ENCODE measurements around the gene SOX12. TPM values are rescaled to one million over a fixed set of nuclear protein-coding genes. Genes with fewer than 3 reads are reported as not detected.

The SOX12 gene
- 1 to 10 TPM; 3.8 to 5.6 TPM for total RNA-seq
- long read RNA-seq, full-length matches to known transcripts, result 2 of 2 reads
- long read RNA-seq, partial matches to known transcripts, result 0 of 2 reads
- long read RNA-seq, other reads (novel, unspliced or antisense), result 0 of 2 reads

DNA sequence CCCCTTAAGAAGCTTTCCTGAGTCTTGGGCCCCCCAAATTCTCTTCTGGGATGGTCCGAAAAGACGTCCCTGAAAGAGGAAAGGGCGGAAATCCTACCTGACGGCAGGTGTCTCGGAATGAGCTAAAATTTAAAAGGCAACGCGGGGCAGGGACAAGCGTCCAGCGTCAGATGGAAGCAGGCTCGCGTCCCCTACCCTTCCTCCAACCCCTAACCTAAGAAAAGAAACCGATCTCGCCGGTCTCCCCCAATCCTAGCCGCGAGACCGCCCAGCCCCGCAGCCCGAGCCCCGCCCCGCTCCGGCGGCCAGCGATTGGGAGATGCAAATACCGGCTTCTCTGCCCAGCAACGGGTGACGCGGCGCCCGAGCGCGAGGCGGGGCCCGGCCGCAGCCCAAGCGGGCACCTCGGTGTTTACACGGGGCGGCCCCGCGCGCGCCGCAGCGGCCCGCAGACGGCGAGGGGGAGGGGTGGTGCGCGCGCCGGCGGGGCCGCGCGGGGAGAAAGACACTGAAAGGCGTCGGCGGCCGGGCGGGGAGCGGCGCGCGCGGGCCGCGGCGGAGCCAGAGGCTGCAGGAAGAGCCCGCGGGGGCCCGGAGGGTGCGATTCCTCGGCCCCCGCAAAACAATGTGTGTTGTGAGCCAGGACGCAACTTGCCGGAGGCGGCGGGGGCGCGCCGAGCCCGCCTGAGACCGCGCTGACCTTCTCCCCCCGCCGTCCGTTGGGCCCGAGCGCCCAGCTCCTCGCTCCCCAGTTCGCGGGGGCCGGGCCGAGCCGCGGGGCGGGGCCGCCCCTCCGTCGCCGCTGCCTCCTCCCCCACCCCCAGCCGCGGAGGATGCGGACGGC lies at the start of gene SOX12:
Gene SOX12, plus strand, starts transcription at position 508 of the 844 bp plus-strand sequence. CDS start 373 bp downstream, outside the sequence.
- DNase-seq (peak; percentile 97 to 99), ATAC-seq (peak; percentile 79)
- intact Hi-C loops (cut with DNase I, micrococcal nuclease), result no loop called here

DNA sequence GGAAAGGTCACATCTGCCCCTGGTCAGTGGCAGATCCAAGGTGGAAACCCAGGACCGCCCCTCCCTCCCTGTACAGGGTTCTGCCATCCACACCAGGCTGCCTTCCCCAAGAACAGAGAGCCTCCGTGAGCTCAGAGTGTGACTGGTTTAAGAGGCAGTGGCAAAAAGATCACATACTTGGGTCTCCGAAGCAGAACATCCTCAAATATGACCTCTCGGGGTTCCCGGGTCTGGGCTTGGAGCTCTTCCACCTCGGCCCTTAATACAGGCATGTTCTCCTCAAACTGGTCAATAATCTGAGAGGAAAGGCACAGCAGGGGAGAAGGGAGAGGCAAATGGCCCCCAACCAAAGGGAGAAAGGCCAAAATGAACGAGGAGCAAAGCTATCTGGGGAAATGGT lies 49.6 kb upstream of the SOX12 start:
- ATAC-seq, result no peak
- no peak for DNase-seq
- intact Hi-C loops (cut with DNase I, micrococcal nuclease), result no loop called here

- DNase-seq, result no peak
- ATAC-seq, result no peak
- intact Hi-C loops (cut with DNase I, micrococcal nuclease), result no loop called here
These were observed 48.5 kb upstream of the SOX12 start for GRCh38 chr20:276620-277495.

GRCh38 chr20:277496-277781 lies 47.9 kb upstream of the SOX12 start:
- ATAC-seq, result no peak
- no peak for DNase-seq
- intact Hi-C loops (cut with DNase I, micrococcal nuclease), result no loop called here

- ATAC-seq (no peak), DNase-seq (no peak)
- intact Hi-C loops (cut with DNase I, micrococcal nuclease), result no loop called here
These were observed 47.2 kb upstream of the SOX12 start for GRCh38 chr20:278181-278580.

DNA sequence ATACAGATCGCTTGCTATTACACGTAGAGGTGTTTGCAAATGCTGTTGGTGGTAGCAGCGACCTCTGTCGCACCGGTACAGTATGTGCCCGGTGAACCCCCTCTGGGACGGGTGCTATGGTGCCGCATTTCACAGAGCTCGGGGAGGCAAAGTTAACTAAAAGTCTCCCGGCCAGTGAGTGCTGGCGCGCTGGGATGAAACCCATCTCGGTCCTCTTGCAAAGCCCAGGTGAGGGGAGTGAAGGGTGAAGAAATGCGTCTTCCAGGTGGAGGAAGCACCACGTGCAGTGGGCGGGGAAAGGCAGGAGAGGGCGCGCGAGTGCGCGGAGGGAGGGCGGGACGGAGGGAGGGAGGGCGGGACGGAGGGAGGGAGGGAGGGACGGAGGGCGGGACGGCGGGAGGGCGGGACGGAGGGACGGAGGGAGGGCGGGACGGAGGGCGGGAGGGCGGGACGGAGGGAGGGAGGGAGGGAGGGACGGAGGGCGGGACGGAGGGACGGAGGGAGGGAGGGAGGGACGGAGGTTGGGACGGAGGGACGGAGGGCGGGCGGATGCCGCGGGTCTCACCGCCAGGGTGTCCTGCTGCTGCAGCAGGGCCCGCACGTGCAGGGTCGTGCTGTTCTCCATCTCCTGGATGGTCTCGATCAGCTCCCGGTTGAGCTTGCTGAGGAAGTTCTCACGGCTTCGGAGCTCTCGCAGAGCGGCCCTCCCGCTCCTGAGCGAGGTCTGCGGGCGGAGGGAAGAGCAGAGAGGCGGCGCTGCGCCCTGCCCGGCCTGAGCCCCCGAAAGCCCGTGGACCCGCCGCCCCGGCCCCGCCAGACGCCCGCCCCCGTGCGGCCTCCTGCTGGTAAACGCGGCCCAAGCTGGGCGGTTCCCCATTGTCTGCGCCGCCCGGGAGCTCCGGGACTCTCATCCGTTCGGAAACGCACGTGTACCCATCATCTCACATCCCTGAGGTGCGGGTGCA lies 46.5 kb upstream of the SOX12 start:
- peak in 1 of 2 donors; percentile 25 for DNase-seq
- intact Hi-C loops (cut with DNase I, micrococcal nuclease), result no loop called here
- ATAC-seq, result no peak

DNA sequence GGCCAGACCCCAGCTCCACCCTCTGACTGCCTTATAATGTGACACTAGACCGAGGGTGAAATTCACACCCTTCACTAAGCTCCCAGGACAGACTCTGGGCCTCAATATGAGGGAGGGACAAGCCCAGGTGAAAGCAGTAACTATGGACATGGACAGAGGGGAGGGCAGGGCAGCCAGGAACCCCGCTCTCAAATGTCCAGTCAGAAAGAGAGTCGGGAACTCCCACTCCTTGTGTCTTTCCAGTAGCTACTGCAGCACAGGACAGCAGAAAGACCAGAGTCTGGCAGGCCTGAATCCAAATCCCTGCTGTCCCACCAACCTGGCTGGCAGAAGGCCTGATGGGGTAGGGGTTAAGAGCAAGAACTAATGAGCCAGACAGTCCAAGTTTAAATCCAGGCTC lies 41.2 kb upstream of the SOX12 start:
- DNase-seq (no peak), ATAC-seq (no peak)
- intact Hi-C loops (cut with DNase I, micrococcal nuclease), result loop anchor here in 1 of 2 donors (10.0 kb wide), 1 partner anchor 51 kb away; no protein-coding TSS in a partner anchor

DNA sequence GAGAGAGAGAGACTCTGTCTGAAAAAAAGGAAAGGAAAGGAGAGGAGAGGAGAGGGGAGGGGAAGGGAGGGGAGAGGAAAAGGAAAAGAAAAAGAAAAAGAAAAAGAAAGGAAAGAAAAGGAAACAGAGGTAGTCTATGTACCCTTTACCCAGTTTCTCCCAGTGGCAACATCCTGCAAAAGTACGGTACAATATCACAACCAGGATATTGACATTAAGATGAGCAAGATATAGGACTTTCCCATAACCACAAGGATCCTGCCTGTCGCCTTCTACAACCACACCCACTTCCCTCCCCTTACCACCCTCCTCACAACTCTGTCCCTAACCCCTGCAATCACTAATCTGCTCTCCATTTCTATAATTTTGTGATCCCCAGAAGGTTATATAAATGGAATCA lies 38.8 kb upstream of the SOX12 start:
- no peak for ATAC-seq
- intact Hi-C loops (cut with DNase I, micrococcal nuclease), result loop anchor here in 1 of 2 donors (10.0 kb wide), 1 partner anchor 48 kb away; no protein-coding TSS in a partner anchor
- DNase-seq, result no peak

GRCh38 chr20:288956-289692 lies 36.2 kb upstream of the SOX12 start:
- DNase-seq (peak; percentile 39 to 63), ATAC-seq (peak; percentile 65)
- intact Hi-C loops (cut with DNase I, micrococcal nuclease), result loop anchor here in 1 of 2 donors (10.0 kb wide), 1 partner anchor 46 kb away; no protein-coding TSS in a partner anchor

DNA sequence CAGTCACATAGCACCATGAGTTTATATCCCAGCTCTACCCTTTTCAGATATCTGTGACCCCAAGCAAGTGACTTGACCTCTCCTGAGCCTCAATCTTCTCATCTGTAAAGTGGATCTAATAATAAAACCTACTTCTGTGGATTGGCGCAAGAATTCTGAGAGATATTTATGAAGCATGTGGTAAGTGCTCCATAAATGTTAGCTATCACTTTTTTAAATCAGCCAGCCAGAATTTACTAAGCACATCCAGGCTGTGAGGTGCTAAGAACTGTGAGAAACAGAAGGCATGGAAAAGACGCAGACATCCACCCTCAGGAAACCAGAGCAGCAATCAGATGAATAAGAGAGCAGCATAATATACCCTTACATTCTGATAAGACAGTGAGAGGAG lies 35.7 kb upstream of the SOX12 start:
- DNase-seq (no peak), ATAC-seq (peak; percentile 15)
- intact Hi-C loops (cut with DNase I, micrococcal nuclease), result loop anchor here in 1 of 2 donors (10.0 kb wide), 1 partner anchor 45 kb away; no protein-coding TSS in a partner anchor

GRCh38 chr20:290084-290831 lies 35.1 kb upstream of the SOX12 start, which contains the start of gene C20orf96:
C20orf96 (minus strand) TSS chr20:290750; CDS start chr20:290610, 140 bp downstream.
- DNase-seq (peak; percentile 95), ATAC-seq (peak; percentile 97)
- intact Hi-C loops (cut with DNase I, micrococcal nuclease), result no loop called here

GRCh38 chr20:294602-295001 lies 30.8 kb upstream of the SOX12 start:
- intact Hi-C loops (cut with DNase I, micrococcal nuclease), result no loop called here
- no peak for ATAC-seq

GRCh38 chr20:295804-296203 lies 29.5 kb upstream of the SOX12 start:
- ATAC-seq (no peak), DNase-seq (no peak)
- intact Hi-C loops (cut with DNase I, micrococcal nuclease), result no loop called here

More at GRCh38 chr20:294602-295001, 30.8 kb upstream of the SOX12 start:
- no peak for DNase-seq

- peak; percentile 73 for ATAC-seq
- intact Hi-C loops (cut with DNase I, micrococcal nuclease), result no loop called here
- peak; percentile 83 to 87 for DNase-seq
These were observed 28.0 kb upstream of the SOX12 start, which contains the start of gene ZCCHC3 for GRCh38 chr20:297098-297924. ZCCHC3 (plus strand) TSS chr20:297570; CDS start chr20:297587, 17 bp downstream.

DNA sequence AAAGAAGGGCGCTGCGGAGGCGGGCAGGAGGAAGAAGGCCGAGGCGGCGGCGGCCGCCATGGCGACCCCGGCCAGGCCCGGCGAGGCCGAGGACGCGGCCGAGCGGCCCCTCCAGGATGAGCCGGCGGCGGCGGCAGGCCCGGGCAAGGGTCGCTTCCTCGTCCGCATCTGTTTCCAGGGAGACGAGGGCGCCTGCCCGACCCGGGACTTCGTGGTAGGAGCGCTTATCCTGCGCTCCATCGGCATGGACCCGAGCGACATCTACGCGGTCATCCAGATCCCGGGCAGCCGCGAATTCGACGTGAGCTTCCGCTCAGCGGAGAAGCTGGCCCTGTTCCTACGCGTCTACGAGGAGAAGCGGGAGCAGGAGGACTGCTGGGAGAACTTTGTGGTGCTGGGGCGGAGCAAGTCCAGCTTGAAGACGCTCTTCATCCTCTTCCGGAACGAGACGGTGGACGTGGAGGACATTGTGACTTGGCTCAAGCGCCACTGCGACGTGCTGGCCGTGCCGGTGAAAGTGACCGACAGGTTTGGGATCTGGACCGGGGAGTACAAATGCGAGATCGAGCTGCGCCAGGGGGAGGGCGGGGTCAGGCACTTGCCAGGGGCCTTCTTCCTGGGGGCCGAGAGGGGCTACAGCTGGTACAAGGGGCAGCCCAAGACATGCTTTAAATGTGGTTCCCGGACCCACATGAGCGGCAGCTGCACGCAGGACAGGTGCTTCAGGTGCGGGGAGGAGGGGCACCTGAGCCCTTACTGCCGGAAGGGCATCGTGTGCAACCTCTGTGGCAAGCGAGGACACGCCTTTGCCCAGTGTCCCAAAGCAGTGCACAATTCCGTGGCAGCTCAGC lies 27.2 kb upstream of the SOX12 start:
- intact Hi-C loops (cut with DNase I, micrococcal nuclease), result no loop called here
- peak; percentile 85 for ATAC-seq
- DNase-seq, result peak; percentile 80 to 90

Measured in left colon (tissue), 2 donors.